Measurements from ENCODE around the gene DPH1.

The DPH1 gene

GRCh38 chr17:2056206-2057174, 26.5 kb downstream of the DPH1 start:
- TF ChIP-seq, protein P1, sequence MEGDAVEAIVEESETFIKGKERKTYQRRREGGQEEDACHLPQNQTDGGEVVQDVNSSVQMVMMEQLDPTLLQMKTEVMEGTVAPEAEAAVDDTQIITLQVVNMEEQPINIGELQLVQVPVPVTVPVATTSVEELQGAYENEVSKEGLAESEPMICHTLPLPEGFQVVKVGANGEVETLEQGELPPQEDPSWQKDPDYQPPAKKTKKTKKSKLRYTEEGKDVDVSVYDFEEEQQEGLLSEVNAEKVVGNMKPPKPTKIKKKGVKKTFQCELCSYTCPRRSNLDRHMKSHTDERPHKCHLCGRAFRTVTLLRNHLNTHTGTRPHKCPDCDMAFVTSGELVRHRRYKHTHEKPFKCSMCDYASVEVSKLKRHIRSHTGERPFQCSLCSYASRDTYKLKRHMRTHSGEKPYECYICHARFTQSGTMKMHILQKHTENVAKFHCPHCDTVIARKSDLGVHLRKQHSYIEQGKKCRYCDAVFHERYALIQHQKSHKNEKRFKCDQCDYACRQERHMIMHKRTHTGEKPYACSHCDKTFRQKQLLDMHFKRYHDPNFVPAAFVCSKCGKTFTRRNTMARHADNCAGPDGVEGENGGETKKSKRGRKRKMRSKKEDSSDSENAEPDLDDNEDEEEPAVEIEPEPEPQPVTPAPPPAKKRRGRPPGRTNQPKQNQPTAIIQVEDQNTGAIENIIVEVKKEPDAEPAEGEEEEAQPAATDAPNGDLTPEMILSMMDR (IDR thresholded peaks at IDR 0.05): no peak

DNA sequence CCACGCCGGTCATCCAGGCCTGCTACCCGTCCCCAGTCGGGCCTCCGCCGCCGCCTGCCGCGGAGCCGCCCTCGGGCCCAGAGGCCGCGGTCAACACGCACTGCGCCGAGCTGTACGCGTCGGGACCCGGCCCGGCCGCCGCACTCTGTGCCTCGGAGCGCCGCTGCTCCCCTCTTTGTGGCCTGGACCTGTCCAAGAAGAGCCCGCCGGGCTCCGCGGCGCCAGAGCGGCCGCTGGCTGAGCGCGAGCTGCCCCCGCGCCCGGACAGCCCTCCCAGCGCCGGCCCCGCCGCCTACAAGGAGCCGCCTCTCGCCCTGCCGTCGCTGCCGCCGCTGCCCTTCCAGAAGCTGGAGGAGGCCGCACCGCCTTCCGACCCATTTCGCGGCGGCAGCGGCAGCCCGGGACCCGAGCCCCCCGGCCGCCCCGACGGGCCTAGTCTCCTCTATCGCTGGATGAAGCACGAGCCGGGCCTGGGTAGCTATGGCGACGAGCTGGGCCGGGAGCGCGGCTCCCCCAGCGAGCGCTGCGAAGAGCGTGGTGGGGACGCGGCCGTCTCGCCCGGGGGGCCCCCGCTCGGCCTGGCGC, 27.3 kb downstream of the DPH1 start:
- TF ChIP-seq, protein P1 (IDR thresholded peaks at IDR 0.05): no peak

DNA sequence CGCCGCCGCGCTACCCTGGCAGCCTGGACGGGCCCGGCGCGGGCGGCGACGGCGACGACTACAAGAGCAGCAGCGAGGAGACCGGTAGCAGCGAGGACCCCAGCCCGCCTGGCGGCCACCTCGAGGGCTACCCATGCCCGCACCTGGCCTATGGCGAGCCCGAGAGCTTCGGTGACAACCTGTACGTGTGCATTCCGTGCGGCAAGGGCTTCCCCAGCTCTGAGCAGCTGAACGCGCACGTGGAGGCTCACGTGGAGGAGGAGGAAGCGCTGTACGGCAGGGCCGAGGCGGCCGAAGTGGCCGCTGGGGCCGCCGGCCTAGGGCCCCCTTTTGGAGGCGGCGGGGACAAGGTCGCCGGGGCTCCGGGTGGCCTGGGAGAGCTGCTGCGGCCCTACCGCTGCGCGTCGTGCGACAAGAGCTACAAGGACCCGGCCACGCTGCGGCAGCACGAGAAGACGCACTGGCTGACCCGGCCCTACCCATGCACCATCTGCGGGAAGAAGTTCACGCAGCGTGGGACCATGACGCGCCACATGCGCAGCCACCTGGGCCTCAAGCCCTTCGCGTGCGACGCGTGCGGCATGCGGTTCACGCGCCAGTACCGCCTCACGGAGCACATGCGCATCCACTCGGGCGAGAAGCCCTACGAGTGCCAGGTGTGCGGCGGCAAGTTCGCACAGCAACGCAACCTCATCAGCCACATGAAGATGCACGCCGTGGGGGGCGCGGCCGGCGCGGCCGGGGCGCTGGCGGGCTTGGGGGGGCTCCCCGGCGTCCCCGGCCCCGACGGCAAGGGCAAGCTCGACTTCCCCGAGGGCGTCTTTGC, 28.0 kb downstream of the DPH1 start:
- TF ChIP-seq, protein P1 (IDR thresholded peaks at IDR 0.05): no peak

GRCh38 chr17:2058586-2059546, 28.9 kb downstream of the DPH1 start:
- TF ChIP-seq, protein P1 (IDR thresholded peaks at IDR 0.05): peak; percentile 53

DNA sequence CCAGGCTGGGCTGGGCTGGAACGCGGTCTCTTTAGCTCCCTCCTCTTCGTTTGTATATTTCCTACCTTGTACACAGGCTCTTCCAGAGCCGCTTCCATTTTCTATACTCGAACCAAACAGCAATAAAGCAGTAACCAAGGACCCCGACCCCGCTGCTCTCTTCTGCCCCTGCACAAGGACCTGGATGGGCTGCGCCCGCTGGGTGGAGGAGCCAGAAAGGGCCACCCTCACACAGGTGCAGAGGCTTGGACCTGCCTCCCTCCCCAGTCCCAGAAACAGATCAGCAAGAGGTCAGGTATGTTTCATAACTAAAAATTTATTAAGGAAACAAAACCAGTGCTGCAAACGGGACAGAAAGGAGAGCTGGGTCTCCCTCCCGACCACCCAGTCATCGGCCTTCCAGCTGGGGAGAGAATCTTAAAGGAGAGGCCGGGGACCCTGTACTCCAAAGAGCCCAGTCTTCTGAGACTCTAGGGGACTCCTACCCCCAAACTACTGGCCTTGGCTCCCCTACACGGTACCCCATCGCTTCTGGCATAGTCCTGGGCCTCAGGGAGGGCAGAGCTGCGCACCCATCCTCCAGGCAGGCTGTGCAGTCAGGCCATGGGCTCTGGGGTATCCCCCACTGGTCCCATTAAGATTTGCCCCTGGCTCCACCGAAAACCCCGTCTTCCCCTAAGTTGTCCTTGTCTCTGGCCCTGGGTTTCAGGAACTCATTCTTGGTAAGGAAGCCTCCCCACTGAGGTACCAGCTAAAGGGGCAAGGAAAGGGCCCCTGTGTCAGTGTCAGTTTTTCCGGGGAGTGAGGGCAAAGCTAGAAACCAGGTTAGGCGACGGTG, 29.8 kb downstream of the DPH1 start:
- TF ChIP-seq, protein P1 (IDR thresholded peaks at IDR 0.05): no peak

DNA sequence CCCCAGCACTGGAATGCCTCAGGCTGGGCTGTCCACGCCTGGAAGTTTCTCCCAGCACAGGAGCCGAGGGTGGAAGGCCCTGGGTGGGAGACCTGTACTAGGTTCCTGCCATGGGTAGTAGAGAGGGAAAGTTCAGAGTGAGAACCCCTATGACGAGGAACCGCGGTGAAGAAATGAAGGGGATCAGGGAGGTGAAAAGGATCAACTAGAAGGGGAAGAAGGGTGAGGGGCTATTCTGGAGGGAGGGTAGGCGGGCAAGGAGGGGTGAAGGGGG, 30.4 kb downstream of the DPH1 start:
- TF ChIP-seq, protein P1 (IDR thresholded peaks at IDR 0.05): no peak
